Brain pericyte (primary cell): Measurements from ENCODE around the gene RTN4R.
"Not testable (repeated sequence)": the region's sequence is repeated elsewhere in the genome, so short reads cannot be mapped to it uniquely, and the experiment has no call there.

ENCODE experiments used
- DNase-seq: peaks from one replicate; pipeline ENCODE4 v3.0.0-alpha.2; 2012; ENCODE audit warnings: low read depth, low spot score

The RTN4R gene

GRCh38 chr22:20268279-20269012 is at the start of gene RTN4R:
TSS of gene RTN4R (minus strand) at chr22:20268318. CDS start at chr22:20268092, 226 bp downstream.
- no peak for DNase-seq

DNA sequence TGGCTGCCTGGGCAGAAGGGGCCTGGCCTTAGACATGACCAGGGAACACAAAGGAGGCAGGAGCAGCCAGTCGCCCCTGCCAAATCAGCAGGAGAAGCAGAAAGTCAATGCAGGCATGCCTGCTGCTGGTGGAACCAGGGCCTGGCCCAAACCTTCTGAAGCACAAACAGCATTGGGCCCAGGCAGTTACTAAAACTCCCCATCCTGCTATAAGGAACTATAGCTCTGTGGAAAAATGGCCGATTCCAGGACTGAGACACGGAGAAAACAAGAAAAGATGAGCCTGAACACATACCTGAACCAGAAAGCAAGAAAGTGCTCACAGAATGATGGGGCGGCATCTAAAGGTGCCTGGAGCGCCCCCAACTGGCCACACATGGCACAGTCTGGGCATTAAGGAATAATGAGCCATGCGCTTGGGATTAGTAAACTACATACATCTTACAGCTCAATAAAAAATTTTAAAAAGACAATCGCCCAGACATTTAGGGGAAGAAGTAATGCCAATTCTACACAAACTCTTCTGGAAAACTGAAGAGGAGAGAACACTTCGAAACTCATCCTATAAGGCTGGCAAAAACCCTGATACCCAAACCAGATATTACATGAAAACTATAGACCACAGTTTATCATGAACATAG is 49.4 kb upstream of the RTN4R start:
- not testable (repeated sequence) for DNase-seq

- DNase-seq = no peak
These were observed 48.8 kb upstream of the RTN4R start for GRCh38 chr22:20316844-20317401.

- DNase-seq = no peak
These were observed 48.2 kb upstream of the RTN4R start for GRCh38 chr22:20316217-20316843.

- DNase-seq = no peak
These were observed 47.5 kb upstream of the RTN4R start for GRCh38 chr22:20315337-20316216.

DNA sequence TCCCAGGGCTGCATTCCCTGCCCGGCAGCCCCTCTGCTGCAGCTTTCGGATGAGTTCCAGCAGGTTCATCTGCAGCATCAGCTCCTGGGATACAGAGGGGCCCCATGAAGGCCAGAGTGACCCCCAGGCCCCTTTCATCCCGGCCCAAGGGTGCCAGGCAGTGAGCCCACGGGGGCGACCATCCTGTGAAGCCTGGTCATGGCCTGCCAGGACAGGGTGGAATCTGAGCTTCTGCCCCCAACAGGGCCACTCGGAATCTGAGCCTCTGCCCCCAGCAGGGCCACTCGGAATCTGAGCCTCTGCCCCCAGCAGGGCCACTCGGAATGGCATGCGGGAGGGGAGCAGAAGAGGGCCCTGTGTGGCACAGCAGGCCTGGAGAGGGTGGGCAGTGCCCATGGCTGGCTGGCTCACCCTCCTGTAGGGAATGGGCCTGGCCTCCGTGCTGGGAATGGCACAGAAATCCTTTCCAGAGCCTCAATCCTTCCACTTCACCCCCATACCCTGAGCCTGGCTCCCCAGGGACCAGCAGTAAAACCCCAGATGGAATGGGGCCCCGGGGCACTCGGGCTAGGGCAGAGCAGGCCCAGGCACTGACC is 46.7 kb upstream of the RTN4R start:
- DNase-seq = not testable (repeated sequence)

- not testable (repeated sequence) for DNase-seq
These were observed 46.1 kb upstream of the RTN4R start for GRCh38 chr22:20314206-20314605.

GRCh38 chr22:20313306-20314077 is 45.4 kb upstream of the RTN4R start:
- DNase-seq = not testable (repeated sequence)

DNA sequence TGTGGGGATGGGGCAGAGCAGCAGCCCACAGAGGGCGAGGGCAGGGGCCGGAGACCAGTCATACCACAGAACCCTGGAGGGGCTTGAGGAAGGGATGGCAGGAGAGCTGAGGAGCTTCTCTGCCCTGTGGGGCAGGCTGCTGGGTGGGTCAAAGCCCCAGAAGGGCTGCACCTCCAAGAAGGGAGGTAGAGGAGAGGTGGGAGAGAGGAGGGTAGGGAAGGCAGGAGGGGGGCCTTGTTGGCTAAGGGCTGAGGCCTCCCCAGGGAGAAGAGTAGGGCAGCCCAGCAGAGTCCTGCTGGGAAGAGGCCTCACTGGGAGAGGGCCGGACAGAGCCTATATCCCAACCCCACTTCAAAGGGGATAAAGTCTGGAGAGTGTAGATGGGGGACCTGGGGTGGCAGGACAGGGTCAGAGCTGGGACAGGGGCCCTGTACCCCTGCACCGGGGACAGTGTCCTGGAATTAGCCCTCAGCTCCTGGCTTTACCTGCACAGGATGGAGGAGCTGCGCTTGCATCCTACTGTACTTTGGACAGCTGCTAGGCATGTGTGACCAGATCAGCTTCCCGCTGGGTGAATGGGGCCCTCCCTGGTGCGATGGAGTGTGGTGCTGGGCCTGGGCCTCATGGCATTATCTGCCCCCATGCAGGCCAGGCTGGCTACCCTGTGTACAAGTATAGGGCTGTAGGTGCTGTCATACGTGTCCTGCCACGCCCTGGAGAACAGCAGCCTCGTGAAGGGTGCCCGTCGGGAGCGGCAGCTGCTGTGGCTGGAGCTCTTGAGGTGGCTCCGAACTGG is 44.5 kb upstream of the RTN4R start:
- DNase-seq = no peak

DNA sequence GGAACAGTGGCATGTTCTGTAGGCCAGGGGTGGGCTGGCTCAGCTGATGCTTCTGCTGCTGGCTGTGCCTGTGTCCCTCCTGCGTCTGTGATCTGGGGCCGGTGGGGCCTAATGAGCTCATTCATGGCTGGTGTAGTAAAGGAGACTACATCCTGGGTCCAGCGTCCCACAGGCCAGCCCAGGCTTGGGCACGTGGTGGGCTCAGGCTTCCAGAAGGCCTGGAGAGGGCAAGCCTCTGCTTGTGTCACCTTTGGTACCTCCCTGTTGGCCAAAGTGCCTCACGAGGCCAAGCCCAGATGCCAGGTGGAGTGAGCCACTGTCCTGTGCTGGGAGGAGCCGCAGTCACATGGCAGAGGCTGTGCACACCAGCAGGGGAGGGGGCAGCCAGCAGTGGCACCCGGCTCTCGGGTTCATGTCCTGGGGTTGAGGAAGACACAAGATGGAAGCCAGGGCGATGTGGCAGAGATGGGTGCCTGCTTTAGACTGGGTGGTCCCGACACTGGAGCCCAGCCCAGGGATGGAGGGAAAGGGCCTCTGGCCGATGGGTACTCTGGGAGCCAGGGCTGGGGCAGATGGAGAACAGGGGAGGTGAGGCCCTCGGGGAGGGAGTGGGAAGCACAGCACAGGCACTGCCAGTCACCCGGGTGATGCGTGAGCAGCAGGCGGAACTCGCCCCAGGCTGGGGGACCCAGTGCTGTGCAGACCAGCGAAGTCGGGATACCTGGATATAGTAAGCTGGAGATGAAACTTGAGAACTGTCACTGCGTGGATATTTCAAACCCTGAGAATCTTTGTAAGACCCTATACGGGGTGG is 43.3 kb upstream of the RTN4R start:
- not testable (repeated sequence) for DNase-seq

DNA sequence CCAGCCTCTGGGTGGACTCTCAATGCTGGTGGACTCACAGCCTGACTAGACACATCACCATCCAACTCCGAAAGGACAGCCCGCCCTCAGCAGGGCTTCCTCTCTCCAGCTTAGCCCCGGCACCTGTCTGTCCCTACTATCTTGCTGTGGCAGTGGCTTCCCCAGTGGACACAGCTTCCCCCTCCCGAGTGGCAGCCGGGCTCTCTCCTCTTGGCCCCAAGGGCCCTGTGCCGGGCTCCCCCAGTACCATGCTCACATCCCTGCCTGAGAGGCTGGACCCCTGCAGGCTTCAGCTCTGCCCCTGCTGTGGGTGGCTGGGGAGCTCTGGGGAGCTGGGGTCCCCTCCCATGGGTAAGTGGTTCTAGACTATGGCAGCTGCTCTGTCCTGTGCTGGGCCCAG is 42.7 kb upstream of the RTN4R start:
- not testable (repeated sequence) for DNase-seq

GRCh38 chr22:20310180-20310579 is 42.1 kb upstream of the RTN4R start:
- DNase-seq = not testable (repeated sequence)

DNA sequence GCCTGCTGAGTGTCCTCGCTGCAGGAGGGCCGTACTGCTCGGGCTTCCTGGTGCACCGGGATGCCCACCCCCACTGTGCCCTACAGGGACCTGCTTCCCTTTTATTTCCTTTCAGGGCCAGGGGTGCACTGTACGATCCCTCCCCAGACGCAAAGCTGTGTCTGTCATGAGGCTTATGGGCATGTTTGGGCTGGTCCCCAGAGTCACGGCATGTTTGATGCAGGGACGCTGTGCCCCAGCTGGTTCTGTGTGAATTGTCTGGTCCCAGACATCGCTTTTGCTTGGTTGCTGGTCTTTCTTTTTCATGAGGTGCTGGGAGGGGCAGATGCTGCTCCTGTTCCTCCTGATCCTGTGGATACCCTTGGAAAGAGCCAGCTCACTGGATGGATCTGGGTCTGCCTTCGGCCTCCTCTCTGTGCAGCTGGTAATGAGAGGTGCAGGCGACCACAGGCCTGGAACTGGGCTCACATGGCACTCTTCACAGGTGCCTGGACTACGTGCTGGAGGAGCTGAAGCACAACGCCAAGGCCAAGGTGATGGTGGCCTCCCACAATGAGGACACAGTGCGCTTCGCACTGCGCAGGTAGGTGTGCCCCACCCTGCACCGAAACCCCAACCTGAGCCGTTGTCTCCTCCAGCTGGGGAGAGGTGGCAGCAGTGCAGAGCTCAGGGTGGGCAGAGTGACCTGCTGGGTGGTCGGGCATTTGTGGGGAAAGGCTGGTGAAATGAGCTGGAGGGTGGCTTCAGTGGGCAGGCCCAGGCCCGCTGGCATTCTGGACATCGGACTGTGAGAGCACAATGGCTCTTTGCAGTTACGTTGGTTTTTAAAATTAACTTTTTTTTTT is 40.9 kb upstream of the RTN4R start:
- DNase-seq = not testable (repeated sequence)

GRCh38 chr22:20307448-20308447 is 39.6 kb upstream of the RTN4R start:
- not testable (repeated sequence) for DNase-seq

DNA sequence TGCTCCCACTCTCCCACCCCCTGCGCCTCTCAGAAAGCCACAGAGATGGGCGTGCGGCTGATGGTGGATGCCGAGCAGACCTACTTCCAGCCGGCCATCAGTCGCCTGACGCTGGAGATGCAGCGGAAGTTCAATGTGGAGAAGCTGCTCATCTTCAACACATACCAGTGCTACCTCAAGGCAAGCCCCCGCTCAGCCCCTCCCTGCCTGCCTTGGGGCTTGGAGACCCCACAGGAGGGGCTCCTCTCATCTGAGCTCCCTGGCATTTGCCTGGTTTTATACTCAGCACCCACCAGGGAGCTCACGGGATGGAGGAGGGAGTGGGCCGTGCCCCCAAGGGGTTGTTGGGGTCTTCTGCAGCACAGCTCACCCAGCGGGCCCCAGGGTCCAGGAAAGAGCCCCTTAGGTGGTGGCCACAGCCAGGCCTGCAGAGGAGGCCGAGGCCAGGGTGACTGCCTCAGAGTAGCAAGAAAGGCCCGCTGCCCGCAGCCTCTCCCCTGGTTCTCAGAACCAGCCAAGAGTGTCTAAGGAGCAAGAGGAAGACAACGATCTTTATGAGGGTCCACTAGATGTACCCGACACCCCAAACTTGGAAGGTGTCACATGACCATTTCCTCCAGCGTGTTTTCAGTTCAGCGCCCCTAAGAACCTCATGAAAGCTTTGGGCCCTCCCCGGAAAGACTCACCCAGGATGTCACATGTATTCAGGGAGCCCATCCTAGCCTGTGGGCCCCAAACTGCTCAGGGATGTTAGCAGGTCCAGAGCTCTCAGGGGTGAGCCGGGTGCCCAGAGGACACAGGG is 38.7 kb upstream of the RTN4R start:
- DNase-seq = not testable (repeated sequence)
